GM23338 (cell line): ENCODE measurements around the gene SPINT3. TPM values are rescaled to one million over a fixed set of nuclear protein-coding genes. Genes with fewer than 3 reads are reported as not detected.

Experiments used
- ATAC-seq: fragments of 200-7000 bp; cut with Tn5 transposase; 3 replicates; pipeline ENCODE4 v1.9.1; 2020
- DNase-seq: peaks from one replicate; pipeline ENCODE4 v3.0.0-alpha.2; 2015; ENCODE audit warnings: low spot score
- H2AFZ ChIP-seq: fragments of 200-600 bp; sonication (generic); 2 replicates; pipeline ENCODE4 v1.8.0; 2016; ENCODE audit warnings: antibody characterized with exemption, mild to moderate bottlenecking, moderate library complexity
- H3F3A ChIP-seq: fragments of 200-600 bp; sonication (generic); replicated peaks from 2 replicates; pipeline ENCODE4 v1.8.0; 2017; ENCODE audit warnings: antibody characterized with exemption, mixed run types, low read depth
- H3K27ac ChIP-seq: fragments of 200-600 bp; sonication (generic); 2 replicates; pipeline ENCODE4 v1.6.1; 2016; ENCODE audit warnings: low read depth
- H3K27me3 ChIP-seq: fragments of 200-600 bp; sonication (generic); 2 replicates; pipeline ENCODE4 v1.8.0; 2016; ENCODE audit warnings: mild to moderate bottlenecking, mixed run types, moderate library complexity; ENCODE audit not compliant: insufficient read depth
- H3K36me3 ChIP-seq: fragments of 200-600 bp; sonication (generic); 2 replicates; pipeline ENCODE4 v1.8.0; 2016; ENCODE audit warnings: mild to moderate bottlenecking; ENCODE audit not compliant: insufficient read depth
- H3K4me1 ChIP-seq: fragments of 200-600 bp; sonication (generic); 2 replicates; pipeline ENCODE4 v1.8.0; 2016; ENCODE audit warnings: mild to moderate bottlenecking, moderate library complexity; ENCODE audit not compliant: insufficient read depth
- H3K4me2 ChIP-seq: fragments of 200-600 bp; sonication (generic); 2 replicates; pipeline ENCODE4 v1.7.1; 2017; ENCODE audit warnings: mixed run types
- H3K4me3 ChIP-seq: fragments of 200-600 bp; sonication (generic); 2 replicates; pipeline ENCODE4 v1.6.1; 2016; ENCODE audit warnings: mixed run types
- H3K79me2 ChIP-seq: fragments of 200-600 bp; sonication (generic); replicated peaks from 2 replicates; pipeline ENCODE4 v1.8.0; 2017; ENCODE audit warnings: mild to moderate bottlenecking; ENCODE audit not compliant: insufficient read depth
- H3K9me2 ChIP-seq: fragments of 200-600 bp; sonication (generic); 2 replicates; pipeline ENCODE4 v1.8.0; 2017; ENCODE audit not compliant: insufficient read depth
- H4K20me1 ChIP-seq: fragments of 200-600 bp; sonication (generic); replicated peaks from 2 replicates; pipeline ENCODE4 v1.8.0; 2017; ENCODE audit warnings: mild to moderate bottlenecking; ENCODE audit not compliant: insufficient read depth
- H3K27ac Mint-ChIP-seq: 2 replicates; pipeline ENCODE4 v1.8.0; 2020; ENCODE audit warnings: inconsistent platforms, mild to moderate bottlenecking, moderate library complexity, mixed read lengths
- H3K27me3 Mint-ChIP-seq: 3 replicates; pipeline ENCODE4 v1.8.0; 2022; ENCODE audit warnings: low read depth, mild to moderate bottlenecking, moderate library complexity, mixed read lengths, inconsistent platforms; ENCODE audit not compliant: insufficient read depth, poor library complexity
- H3K36me3 Mint-ChIP-seq: 3 replicates; pipeline ENCODE4 v1.8.0; 2021; ENCODE audit warnings: low read depth, mild to moderate bottlenecking, inconsistent platforms, moderate library complexity, mixed read lengths
- H3K4me1 Mint-ChIP-seq: 3 replicates; pipeline ENCODE4 v1.8.0; 2020; ENCODE audit warnings: mild to moderate bottlenecking, inconsistent platforms, mixed read lengths
- H3K4me3 Mint-ChIP-seq: 3 replicates; pipeline ENCODE4 v1.8.0; 2021; ENCODE audit warnings: moderate library complexity, mild to moderate bottlenecking, inconsistent platforms, mixed read lengths
- H3K9me3 Mint-ChIP-seq: 3 replicates; pipeline ENCODE4 v1.8.0; 2020; ENCODE audit warnings: moderate library complexity, mild to moderate bottlenecking, inconsistent platforms, mixed read lengths
- CREB1 ChIP-seq: fragments of 250-450 bp; sonication (Bioruptor Pico); IDR thresholded peaks from 2 replicates; pipeline ENCODE4 v1.5.0; 2020; ENCODE audit warnings: low read depth, mild to moderate bottlenecking, moderate library complexity
- CTCF ChIP-seq, 2 experiments: fragments of 200-600 bp in 1 of 2; sonication (generic) in 1 of 2; conservative IDR thresholded peaks; 2 replicates each; pipeline versions ENCODE4 v1.5.1 to v1.6.1; 2016 to 2017; ENCODE audit warnings: antibody characterized with exemption in 2 of 2, low read depth in 2 of 2, mild to moderate bottlenecking in 2 of 2, moderate library complexity in 1 of 2
- ETS1 ChIP-seq: IDR thresholded peaks from 2 replicates; pipeline ENCODE4 v1.6.1; 2016; ENCODE audit warnings: antibody characterized with exemption
- EZH2 ChIP-seq: fragments of 200-600 bp; sonication (generic); IDR thresholded peaks from one replicate; pipeline ENCODE4 v1.8.0; 2017; ENCODE audit warnings: antibody characterized with exemption, mild to moderate bottlenecking, low read depth; ENCODE audit not compliant: unreplicated experiment
- EZH2phosphoT487 ChIP-seq: fragments of 200-600 bp; sonication (generic); IDR thresholded peaks from one replicate; pipeline ENCODE4 v1.8.1; 2018; ENCODE audit warnings: antibody characterized with exemption; ENCODE audit not compliant: unreplicated experiment
- JUNB ChIP-seq: IDR thresholded peaks from one replicate; pipeline ENCODE4 v1.6.1; 2016; ENCODE audit warnings: antibody characterized with exemption; ENCODE audit not compliant: unreplicated experiment
- NANOG ChIP-seq: IDR thresholded peaks from 2 replicates; pipeline ENCODE4 v1.6.1; 2016; ENCODE audit warnings: antibody characterized with exemption, borderline replicate concordance
- POLR2AphosphoS5 ChIP-seq: IDR thresholded peaks from 2 replicates; pipeline ENCODE4 v1.6.1; 2016; ENCODE audit warnings: antibody characterized with exemption, low read depth
- STAT1 ChIP-seq: IDR thresholded peaks from one replicate; pipeline ENCODE4 v1.6.1; 2016; ENCODE audit warnings: antibody characterized with exemption; ENCODE audit not compliant: unreplicated experiment
- ZNF331 ChIP-seq: fragments of 250-450 bp; sonication (Bioruptor Pico); IDR thresholded peaks from 2 replicates; pipeline ENCODE4 v1.5.0; 2020; ENCODE audit warnings: low read depth, mild to moderate bottlenecking, moderate library complexity
- polyA plus RNA-seq: library from polyadenylated mRNA; unstranded; fragments of >200 nt; fragmentation: Nextera tagmentation; extraction: Ambion mirVana; gene quantifications from 2 replicates; pipeline ENCODE4 v1.2.1, GENCODE V29; 2016
- total RNA-seq: library from RNA; depleted of rRNA; stranded (reverse); fragments of >200 nt; shearing (Covaris generic); gene quantifications from 2 replicates; pipeline ENCODE4 v1.2.3, GENCODE V29; 2014
- TF ChIP-seq, protein P1 (sequence below): IDR thresholded peaks from one replicate; pipeline ENCODE4 v1.6.1; 2018; ENCODE audit warnings: antibody characterized with exemption; ENCODE audit not compliant: unreplicated experiment
- TF ChIP-seq, protein P2 (sequence below): fragments of 250-450 bp; sonication (Bioruptor Pico); IDR thresholded peaks from 2 replicates; pipeline ENCODE4 v1.5.0; 2020; ENCODE audit warnings: mild to moderate bottlenecking, moderate library complexity

SPINT3 gene
- total and polyA plus RNA-seq, 2 experiments from 2014 or later: not detected

- Mint-ChIP-seq H3K27ac (no peak overlapping the region), H3K4me1 (no peaks in the 10 kb centered on the region), H3K9me3 (no peaks in the 10 kb centered on the region), H3K36me3 (no peaks in the 10 kb centered on the region), H3K4me3 (no peak overlapping the region), H3K27me3 (peaks cover 2% of the 10 kb centered on the region)
- Histone ChIP-seq H3F3A (no peaks in the 10 kb centered on the region), H3K27me3 (no peaks in the 10 kb centered on the region), H3K4me3 (no peak overlapping the region), H3K36me3 (no peaks in the 10 kb centered on the region), H3K9me2 (no peaks in the 10 kb centered on the region), H2AFZ (peak overlapping the region; percentile 28; the same call in 1 of the 2 replicates), H3K4me1 (no peaks in the 10 kb centered on the region), H3K27ac (no peak overlapping the region), H4K20me1 (no peaks in the 10 kb centered on the region), H3K79me2 (no peaks in the 10 kb centered on the region), H3K4me2 (no peak overlapping the region)
- TF ChIP-seq CREB1 (CRISPR knock-in tag) (no peak), STAT1 (no peak), EZH2phosphoT487 (no peak), CTCF (conservative IDR thresholded peaks at IDR 0.05; ENCODE audit: low read depth in 2 of 2) (no peak), POLR2AphosphoS5 (no peak), NANOG (no peak), ZNF331 (CRISPR knock-in tag) (no peak), JUNB (no peak), ETS1 (no peak), EZH2 (no peak)
- TF ChIP-seq, protein P1, sequence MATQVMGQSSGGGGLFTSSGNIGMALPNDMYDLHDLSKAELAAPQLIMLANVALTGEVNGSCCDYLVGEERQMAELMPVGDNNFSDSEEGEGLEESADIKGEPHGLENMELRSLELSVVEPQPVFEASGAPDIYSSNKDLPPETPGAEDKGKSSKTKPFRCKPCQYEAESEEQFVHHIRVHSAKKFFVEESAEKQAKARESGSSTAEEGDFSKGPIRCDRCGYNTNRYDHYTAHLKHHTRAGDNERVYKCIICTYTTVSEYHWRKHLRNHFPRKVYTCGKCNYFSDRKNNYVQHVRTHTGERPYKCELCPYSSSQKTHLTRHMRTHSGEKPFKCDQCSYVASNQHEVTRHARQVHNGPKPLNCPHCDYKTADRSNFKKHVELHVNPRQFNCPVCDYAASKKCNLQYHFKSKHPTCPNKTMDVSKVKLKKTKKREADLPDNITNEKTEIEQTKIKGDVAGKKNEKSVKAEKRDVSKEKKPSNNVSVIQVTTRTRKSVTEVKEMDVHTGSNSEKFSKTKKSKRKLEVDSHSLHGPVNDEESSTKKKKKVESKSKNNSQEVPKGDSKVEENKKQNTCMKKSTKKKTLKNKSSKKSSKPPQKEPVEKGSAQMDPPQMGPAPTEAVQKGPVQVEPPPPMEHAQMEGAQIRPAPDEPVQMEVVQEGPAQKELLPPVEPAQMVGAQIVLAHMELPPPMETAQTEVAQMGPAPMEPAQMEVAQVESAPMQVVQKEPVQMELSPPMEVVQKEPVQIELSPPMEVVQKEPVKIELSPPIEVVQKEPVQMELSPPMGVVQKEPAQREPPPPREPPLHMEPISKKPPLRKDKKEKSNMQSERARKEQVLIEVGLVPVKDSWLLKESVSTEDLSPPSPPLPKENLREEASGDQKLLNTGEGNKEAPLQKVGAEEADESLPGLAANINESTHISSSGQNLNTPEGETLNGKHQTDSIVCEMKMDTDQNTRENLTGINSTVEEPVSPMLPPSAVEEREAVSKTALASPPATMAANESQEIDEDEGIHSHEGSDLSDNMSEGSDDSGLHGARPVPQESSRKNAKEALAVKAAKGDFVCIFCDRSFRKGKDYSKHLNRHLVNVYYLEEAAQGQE: no peak
- TF ChIP-seq, protein P2, sequence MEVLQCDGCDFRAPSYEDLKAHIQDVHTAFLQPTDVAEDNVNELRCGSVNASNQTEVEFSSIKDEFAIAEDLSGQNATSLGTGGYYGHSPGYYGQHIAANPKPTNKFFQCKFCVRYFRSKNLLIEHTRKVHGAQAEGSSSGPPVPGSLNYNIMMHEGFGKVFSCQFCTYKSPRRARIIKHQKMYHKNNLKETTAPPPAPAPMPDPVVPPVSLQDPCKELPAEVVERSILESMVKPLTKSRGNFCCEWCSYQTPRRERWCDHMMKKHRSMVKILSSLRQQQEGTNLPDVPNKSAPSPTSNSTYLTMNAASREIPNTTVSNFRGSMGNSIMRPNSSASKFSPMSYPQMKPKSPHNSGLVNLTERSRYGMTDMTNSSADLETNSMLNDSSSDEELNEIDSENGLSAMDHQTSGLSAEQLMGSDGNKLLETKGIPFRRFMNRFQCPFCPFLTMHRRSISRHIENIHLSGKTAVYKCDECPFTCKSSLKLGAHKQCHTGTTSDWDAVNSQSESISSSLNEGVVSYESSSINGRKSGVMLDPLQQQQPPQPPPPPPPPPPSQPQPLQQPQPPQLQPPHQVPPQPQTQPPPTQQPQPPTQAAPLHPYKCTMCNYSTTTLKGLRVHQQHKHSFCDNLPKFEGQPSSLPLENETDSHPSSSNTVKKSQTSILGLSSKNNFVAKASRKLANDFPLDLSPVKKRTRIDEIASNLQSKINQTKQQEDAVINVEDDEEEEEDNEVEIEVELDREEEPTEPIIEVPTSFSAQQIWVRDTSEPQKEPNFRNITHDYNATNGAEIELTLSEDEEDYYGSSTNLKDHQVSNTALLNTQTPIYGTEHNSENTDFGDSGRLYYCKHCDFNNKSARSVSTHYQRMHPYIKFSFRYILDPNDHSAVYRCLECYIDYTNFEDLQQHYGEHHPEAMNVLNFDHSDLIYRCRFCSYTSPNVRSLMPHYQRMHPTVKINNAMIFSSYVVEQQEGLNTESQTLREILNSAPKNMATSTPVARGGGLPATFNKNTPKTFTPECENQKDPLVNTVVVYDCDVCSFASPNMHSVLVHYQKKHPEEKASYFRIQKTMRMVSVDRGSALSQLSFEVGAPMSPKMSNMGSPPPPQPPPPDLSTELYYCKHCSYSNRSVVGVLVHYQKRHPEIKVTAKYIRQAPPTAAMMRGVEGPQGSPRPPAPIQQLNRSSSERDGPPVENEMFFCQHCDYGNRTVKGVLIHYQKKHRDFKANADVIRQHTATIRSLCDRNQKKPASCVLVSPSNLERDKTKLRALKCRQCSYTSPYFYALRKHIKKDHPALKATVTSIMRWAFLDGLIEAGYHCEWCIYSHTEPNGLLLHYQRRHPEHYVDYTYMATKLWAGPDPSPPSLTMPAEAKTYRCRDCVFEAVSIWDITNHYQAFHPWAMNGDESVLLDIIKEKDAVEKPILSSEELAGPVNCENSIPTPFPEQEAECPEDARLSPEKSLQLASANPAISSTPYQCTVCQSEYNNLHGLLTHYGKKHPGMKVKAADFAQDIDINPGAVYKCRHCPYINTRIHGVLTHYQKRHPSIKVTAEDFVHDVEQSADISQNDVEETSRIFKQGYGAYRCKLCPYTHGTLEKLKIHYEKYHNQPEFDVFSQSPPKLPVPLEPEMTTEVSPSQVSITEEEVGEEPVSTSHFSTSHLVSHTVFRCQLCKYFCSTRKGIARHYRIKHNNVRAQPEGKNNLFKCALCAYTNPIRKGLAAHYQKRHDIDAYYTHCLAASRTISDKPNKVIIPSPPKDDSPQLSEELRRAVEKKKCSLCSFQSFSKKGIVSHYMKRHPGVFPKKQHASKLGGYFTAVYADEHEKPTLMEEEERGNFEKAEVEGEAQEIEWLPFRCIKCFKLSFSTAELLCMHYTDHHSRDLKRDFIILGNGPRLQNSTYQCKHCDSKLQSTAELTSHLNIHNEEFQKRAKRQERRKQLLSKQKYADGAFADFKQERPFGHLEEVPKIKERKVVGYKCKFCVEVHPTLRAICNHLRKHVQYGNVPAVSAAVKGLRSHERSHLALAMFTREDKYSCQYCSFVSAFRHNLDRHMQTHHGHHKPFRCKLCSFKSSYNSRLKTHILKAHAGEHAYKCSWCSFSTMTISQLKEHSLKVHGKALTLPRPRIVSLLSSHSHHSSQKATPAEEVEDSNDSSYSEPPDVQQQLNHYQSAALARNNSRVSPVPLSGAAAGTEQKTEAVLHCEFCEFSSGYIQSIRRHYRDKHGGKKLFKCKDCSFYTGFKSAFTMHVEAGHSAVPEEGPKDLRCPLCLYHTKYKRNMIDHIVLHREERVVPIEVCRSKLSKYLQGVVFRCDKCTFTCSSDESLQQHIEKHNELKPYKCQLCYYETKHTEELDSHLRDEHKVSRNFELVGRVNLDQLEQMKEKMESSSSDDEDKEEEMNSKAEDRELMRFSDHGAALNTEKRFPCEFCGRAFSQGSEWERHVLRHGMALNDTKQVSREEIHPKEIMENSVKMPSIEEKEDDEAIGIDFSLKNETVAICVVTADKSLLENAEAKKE (CRISPR knock-in tag): no peak
- DNase-seq: no peak
- ATAC-seq: no peak; the same call in 2 of the 3 replicates
These were observed 15.4 kb downstream of the SPINT3 start for GRCh38 chr20:45500022-45500421.
